DMS 273 (cell line): ENCODE measurements around the gene OR1A2.
"Not testable (repeated sequence)": the region's sequence is repeated elsewhere in the genome, so short reads cannot be mapped to it uniquely, and the experiment has no call there.

Experiments
- DNase-seq: peaks from one replicate; lab custom pipeline; 2025; ENCODE audit not compliant: unreplicated experiment; lab: John Stamatoyannopoulos, UW

Gene OR1A2

GRCh38 chr17:3197219-3197618 is at the start of gene OR1A2:
Gene OR1A2, plus strand, starts transcription at chr17:3197519. Its CDS starts 0 bp downstream, at chr17:3197519.
- DNase-seq = no peak

- no peak for DNase-seq
Observed at GRCh38 chr17:3157218-3157617, 40.1 kb upstream of the OR1A2 start.

- no peak for DNase-seq
Observed at GRCh38 chr17:3167574-3167973, 29.7 kb upstream of the OR1A2 start.

GRCh38 chr17:3189961-3190360 is 7.4 kb upstream of the OR1A2 start:
- DNase-seq = no peak

- DNase-seq = no peak
Observed at GRCh38 chr17:3207367-3207766, 10.0 kb downstream of the OR1A2 start, which contains the start of gene OR1A1. Gene OR1A1, plus strand, starts transcription at chr17:3207667. Its CDS starts 7,954 bp downstream, at chr17:3215621.

GRCh38 chr17:3208484-3208883 is 11.2 kb downstream of the OR1A2 start:
- no peak for DNase-seq

GRCh38 chr17:3213001-3213400 is 15.7 kb downstream of the OR1A2 start:
- no peak for DNase-seq

- DNase-seq = no peak
Observed at GRCh38 chr17:3213587-3213986, 16.3 kb downstream of the OR1A2 start.

GRCh38 chr17:3219978-3220377 is 22.7 kb downstream of the OR1A2 start:
- DNase-seq = not testable (repeated sequence)

GRCh38 chr17:3221850-3222249 is 24.5 kb downstream of the OR1A2 start:
- no peak for DNase-seq

- DNase-seq = no peak
Observed at GRCh38 chr17:3222505-3222904, 25.2 kb downstream of the OR1A2 start.

GRCh38 chr17:3224721-3225352 is 27.5 kb downstream of the OR1A2 start:
- not testable (repeated sequence) for DNase-seq

GRCh38 chr17:3232300-3232699 is 35.0 kb downstream of the OR1A2 start:
- not testable (repeated sequence) for DNase-seq

GRCh38 chr17:3238685-3239084 is 41.4 kb downstream of the OR1A2 start:
- DNase-seq = not testable (repeated sequence)

GRCh38 chr17:3241044-3241443 is 43.7 kb downstream of the OR1A2 start:
- not testable (repeated sequence) for DNase-seq

GRCh38 chr17:3244841-3245240 is 47.5 kb downstream of the OR1A2 start:
- not testable (repeated sequence) for DNase-seq
